NCI-H146 treated with DMSO at 0.1 percent for 48 hours (cell line): Measurements from ENCODE around the gene SIN3A.

ENCODE experiments used
- DNase-seq: peaks from one replicate; lab custom pipeline; 2025; ENCODE audit not compliant: unreplicated experiment; lab: John Stamatoyannopoulos, UW

Gene SIN3A

GRCh38 chr15:75380773-75381172, 70.7 kb downstream of the SIN3A start:
- DNase-seq, result no peak

DNA sequence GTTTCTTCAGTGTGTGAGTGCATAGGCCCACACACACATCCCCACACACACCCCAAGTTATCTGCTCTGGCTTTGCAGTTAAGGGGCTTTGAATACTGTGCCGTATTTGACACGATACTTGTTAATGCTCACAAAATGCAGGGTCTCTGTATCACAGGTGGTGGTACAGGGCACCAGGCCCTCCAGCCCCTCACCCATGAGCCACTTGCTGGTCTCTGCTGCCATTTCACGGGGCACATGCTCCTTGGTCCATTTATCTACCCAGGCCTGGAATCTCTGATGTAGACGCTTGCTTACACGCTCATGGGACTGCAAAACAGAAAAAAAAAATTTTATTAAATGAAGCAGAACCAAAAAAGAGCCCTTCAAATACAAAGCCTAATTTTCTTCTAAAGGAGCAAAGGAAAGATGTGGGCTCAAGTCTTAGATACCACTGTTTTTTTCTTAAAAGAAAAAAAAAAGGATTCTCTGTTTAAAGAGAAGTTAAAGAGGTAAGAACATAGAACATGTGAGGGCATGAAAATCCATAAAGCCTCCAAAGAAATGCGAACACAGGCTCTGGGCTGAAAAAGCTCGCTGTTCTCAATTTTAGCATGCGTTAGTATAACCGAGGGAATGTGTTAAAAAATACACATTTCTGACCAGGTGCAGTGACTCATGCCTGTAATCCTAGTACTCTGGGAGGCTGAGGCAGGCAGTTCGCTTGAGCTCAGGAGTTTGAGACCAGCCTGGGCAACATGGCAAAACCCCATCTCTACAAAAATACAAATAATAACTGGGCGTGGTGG, 79.4 kb downstream of the SIN3A start:
- no peak for DNase-seq

DNA sequence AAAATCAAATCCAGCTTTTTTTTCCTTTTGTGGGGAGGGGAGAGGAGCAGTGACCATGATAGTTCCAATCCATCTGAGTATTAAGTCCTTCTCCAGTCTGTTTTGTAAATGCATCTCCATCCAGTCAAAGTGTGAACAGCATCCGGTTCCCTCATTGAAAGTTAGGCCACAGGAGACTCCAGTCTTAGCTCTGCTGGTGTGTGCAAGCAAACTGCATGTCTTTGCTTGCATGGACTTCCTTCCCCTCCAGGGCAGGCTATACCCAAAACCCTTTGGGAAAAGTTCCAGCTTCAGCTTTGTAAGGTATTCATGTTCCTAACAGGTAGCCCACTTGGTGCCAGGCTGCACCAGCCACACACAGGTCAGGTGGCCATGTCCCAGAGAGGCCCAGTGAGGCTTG, 80.0 kb downstream of the SIN3A start:
- no peak for DNase-seq

DNA sequence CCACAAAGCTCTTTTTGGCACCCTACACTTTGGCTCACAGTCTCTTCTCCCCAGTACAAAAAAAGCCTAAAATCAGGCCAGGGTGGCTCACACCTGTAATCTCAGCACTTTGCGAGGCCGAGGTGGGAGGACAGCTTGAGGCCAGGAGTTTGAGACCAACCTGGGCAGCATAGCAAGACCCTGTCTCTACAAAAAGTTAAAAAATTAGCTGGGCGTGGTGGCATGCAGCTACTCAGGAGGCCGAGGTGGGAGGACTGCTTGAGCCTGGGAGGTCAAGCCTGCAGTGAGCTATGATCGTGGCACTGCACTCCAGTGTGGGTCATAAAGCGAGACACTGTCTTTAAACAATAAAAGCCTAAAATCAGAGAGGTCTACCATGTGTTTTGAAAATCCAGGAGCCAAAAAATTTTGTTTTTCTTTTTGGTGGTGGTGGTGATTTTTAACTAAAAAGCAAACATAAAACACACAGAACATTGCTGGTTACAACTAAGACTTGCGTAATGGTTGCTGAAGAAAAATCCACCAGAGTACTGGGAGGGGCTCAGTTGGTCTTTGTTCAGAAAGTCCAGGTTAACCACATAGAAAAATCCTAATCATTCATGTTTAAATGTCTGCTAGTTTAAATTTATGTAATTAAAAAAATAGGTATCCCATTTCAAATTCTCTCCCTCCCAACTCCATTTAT, 81.5 kb downstream of the SIN3A start:
- no peak for DNase-seq

GRCh38 chr15:75368689-75369239, 82.7 kb downstream of the SIN3A start:
- DNase-seq, result no peak

GRCh38 chr15:75367913-75368688, 83.4 kb downstream of the SIN3A start, which contains the start of gene MAN2C1:
MAN2C1 (minus strand) TSS chr15:75368607; CDS start chr15:75368583, 24 bp downstream.
- DNase-seq, result peak; percentile 86

- DNase-seq, result no peak
These were observed 84.0 kb downstream of the SIN3A start for GRCh38 chr15:75367406-75367912.

- no peak for DNase-seq
These were observed 84.5 kb downstream of the SIN3A start for GRCh38 chr15:75367006-75367405.

DNA sequence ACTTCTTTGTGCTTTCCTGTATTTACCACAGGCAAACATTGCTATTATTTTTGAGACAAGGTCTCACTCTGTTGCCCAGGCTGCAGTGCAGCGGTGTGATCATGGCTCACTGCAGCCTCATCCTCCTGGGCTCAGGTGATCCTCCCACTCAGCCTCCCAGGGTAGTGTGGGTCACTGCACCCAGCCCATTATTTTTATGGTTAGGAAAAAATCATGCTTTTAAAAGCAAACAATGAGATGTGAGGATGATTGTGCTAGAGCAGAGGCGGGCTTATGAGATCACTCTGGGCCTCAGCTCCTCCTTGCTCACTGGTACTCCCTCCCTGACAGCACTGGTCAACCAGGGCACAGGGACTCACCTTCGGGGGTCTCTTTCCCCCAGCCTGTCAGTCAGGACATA, 85.3 kb downstream of the SIN3A start:
- no peak for DNase-seq

DNA sequence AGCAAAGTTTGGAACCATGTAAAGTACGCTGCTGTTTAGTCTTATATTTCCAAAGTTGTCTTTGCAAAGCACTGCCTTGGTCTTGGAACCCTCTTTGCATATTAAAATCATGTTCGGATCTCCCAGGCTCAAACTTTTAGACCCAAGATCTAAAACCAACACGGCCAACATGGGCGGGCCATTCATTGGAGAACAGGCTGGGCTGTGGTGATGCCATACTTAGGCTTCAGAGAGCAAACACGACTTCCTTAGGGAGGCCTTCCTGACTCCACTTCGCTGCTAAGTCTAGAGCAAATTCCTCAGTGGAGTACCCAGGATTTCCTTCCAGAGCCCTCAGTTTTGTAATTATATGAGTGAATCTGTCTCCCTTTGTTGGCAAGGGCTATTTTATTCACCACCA, 86.6 kb downstream of the SIN3A start:
- no peak for DNase-seq

DNA sequence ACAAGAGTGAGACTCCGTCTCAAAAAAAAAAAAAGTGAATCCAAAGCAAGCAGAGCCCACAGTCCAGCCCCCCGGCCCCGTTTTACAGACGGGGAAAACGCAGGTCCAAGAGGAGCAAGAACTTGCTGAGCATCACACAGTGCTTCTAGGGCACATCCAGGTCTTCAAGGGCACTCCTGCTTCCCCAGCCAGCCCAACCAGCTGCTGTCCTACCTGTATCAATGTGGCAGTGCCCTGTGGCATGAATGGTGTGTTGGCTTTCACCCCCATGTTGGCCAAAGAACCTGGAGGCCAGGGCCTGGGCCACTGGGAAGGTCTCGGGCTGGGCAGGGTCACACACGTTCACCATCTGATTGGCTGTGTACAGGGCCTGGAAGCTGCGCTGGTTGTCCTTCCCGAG, 87.7 kb downstream of the SIN3A start:
- DNase-seq, result no peak

DNA sequence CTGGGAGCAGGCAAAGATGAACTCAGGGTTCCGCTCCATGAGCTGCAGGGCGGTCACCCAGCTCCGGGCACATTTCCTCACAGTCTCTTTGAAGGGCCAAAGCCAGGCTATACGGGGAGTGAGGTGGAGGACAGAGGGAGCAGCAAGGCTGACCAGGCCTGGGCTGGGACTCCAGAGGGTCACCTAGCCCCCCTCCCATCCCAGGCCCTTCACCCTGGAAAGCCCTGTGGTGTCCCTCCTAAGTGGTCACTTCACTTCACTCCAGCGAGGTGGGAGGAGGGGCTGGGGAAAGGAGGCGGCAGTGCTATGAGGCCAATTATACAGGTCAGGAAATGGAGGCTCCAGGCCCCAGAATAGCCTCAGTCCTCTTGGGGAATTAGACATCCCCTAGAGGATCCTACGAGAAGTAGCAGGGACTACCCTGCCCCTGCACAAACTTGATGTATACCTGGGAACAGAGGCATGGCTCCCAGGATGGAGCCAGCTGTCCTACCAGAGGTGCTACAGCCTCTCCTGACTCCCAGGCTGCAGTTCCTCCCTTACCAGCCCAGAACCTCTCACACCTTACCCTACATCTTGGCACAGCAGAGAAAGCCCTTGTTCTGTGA, 88.7 kb downstream of the SIN3A start:
- no peak for DNase-seq

DNA sequence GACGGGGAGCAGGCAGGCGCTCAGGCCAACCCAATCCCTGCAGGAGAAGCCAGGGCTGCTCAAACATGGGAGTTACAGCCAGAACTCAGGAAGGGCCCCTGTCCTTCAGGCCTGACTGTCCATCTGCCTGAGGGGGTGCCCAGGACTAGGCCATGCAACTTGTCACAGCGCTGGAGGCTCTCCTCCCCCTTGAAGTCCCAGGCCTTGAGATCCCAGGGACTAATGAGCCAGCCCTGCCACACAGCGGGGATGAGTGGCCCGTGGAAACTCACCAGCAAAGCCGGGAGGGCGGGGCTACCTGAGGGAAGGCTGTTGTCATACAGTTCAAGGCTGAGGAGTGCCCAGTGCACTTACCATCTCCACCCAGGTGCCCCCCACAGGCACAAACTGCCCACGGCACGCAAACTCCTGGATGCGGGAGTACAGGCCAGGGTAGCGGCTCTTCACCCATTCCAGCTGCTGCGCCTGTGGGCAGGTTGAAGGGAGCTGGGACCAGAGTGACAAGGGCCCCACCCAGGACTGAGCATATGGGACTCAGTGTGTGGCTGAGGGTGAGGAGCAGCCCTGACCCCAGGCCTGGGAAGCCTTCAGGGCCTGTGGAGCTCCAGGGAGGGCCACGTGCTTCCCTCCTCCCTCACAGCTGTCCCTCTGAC, 89.4 kb downstream of the SIN3A start:
- DNase-seq, result no peak

- DNase-seq, result no peak
These were observed 90.0 kb downstream of the SIN3A start for GRCh38 chr15:75361361-75361988.

- no peak for DNase-seq
These were observed 90.6 kb downstream of the SIN3A start for GRCh38 chr15:75360856-75361255.

DNA sequence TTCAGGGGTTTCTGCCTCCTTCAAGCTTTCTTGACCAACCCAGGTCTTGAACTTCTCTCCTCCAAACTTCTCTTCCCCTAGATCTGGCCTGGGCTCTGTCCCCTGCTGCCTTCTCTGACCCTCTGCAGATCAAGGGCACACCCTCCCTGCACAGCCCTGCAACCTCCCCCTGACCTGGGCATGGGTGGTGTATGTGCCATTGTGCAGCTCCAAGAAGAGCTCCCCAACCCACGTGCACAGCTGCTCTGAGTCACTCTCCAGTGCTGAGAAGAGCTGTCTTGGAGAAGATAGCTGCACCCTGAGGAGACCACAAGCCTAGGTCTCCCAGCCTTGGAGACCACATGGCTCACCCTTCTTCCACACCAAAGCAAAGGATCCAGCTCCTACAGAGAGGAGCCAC, 91.1 kb downstream of the SIN3A start:
- DNase-seq, result no peak

DNA sequence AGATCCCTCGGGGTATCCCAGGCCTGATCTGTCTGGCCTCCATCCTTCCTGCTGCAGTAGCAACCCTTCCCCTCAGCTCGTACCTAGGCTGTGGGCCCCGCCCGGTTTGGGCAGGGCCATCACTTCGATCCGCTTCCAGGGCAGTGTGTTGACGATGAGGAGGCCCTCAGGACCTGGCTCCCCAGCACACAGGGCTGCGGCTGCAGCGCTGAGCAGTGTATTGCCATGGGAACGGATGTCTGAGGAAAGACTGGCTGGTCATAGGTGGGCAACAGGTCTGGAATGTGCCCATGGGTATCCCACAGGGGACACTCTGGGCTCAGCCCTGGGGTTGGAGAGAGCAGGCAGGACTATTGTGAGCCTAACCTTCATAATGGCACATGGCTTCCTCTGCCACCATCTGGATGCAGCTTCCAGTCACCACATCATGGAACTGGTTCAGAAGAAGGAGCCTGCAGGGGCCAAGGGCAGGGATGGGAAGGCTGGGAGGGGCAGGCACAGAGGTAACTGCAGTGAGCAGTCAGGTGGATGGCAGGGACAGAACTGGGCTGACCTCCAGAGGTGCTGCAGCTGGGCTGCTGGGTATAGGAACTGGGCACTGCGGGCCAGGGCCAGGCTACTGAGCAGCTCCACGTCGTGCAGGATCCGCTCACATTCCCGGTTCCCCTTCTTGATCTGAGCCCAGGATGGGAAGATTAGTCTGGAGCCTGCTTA, 91.8 kb downstream of the SIN3A start:
- no peak for DNase-seq

DNA sequence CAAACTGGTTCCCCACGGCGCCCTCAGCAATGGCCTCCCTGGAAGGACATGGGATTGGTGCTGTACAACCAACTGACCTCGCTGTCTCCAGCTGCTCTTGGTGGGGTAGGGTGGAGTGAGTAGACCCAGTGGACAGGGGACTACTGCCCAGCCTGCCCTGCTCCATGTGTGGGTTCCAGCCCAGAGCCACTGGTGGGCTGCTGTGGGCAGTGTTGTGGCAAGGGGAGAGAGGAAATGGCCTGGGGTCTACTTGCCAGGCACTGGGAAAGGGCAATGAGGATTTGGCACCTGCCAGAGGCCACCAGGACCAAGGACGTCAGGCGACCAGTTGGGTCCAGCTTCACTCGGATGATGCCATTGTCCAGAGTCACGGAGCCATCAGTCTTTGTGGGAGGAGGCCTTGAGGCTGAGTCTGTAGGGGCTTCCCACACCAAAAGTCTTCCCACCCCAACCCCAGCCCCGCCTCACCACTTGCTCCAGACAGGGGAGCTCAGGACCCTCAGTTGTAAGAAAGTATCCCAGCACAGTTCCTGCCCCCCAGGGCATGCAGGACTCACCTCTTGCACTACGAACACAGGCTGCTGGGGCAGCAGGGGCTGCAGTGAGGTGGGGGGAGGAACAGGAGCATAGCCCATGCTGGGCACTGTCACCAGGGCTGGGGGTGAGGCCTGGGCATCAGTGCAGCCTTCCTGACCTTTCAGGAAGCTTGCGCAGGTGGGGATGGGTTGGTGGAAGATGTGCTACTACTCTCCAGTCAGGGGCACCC, 92.5 kb downstream of the SIN3A start:
- DNase-seq, result no peak
